Measurements from ENCODE around the gene CSGALNACT2. TPM values are rescaled to one million over a fixed set of nuclear protein-coding genes. Genes with fewer than 3 reads are reported as not detected.

CSGALNACT2 gene
- polyA plus RNA-seq, 1 experiment, result 14.1 TPM

DNA sequence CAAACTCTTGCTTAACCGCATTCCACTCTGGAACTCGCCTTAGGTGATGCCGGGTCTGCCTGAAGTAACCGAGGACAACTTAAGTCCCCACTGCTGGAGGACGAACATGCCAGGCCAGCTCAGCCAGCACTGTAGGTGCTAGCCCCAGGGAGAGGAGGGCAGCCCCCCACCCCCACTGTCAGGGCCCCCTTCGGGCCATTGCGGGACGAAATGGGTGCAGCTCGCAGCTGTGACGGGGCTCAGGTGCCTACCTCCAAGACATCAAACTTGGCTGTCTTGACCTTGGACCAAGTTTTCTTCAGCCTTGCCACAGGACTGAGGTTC is 60.4 kb downstream of the CSGALNACT2 start:
- H3K36me3 ChIP-seq (ENCODE audit: control insufficient read depth, insufficient read depth, low read length), result no peaks in the 10 kb centered on the region
- H3K4me3 ChIP-seq (ENCODE audit: low read depth, low read length), result no peak overlapping the region
- TF ChIP-seq, protein P1, sequence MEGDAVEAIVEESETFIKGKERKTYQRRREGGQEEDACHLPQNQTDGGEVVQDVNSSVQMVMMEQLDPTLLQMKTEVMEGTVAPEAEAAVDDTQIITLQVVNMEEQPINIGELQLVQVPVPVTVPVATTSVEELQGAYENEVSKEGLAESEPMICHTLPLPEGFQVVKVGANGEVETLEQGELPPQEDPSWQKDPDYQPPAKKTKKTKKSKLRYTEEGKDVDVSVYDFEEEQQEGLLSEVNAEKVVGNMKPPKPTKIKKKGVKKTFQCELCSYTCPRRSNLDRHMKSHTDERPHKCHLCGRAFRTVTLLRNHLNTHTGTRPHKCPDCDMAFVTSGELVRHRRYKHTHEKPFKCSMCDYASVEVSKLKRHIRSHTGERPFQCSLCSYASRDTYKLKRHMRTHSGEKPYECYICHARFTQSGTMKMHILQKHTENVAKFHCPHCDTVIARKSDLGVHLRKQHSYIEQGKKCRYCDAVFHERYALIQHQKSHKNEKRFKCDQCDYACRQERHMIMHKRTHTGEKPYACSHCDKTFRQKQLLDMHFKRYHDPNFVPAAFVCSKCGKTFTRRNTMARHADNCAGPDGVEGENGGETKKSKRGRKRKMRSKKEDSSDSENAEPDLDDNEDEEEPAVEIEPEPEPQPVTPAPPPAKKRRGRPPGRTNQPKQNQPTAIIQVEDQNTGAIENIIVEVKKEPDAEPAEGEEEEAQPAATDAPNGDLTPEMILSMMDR (IDR thresholded peaks at IDR 0.05; ENCODE audit: insufficient read depth, low read depth, low read length), result no peak
- DNase-seq (ENCODE audit: low read depth), result no peak
- no peaks in the 10 kb centered on the region for H3K27me3 ChIP-seq (ENCODE audit: control insufficient read depth, insufficient read depth, low read length)
- ChIA-PET POLR2A (no interaction called here), CTCF (interaction anchor here (1.1 kb wide), 1 partner anchor 36 kb away, joined by 3 read pairs; no protein-coding TSS in a partner anchor)

DNA sequence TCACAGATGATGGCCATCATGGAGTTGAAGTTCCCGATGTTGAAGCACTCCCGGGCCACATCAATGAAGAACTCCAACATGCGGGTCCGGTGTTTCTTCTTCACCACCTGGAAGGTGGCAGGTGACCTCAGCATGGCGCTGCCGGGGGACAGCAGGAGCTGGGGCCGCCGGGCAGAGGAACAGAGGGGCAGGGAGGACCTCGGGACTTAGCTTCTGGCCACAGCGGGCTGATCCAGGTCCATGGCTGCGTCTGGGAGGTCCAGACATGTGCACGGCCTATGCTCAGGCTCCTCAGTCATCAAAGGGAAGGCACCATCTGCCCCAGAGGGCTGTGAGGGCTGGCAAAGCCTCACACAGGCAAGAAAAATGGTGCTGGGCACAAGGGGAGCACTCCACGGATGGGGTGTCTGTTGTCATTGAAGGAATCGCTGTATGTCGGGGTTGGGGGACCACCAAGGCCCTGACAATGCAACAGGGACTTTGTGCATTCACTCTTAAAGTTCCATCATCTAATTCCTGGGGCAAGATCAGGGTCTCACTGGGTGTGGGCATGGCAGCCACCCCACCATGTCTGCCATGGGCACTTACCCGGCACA is 60.9 kb downstream of the CSGALNACT2 start:
- DNase-seq (ENCODE audit: low read depth), result no peak
- Histone ChIP-seq H3K27me3 (ENCODE audit: control insufficient read depth, insufficient read depth, low read length) (no peaks in the 10 kb centered on the region), H3K4me3 (ENCODE audit: low read depth, low read length) (no peak overlapping the region), H3K36me3 (ENCODE audit: control insufficient read depth, insufficient read depth, low read length) (no peaks in the 10 kb centered on the region)
- ChIA-PET POLR2A (no interaction called here), CTCF (interaction anchor here (1.1 kb wide), 1 partner anchor 37 kb away, joined by 3 read pairs; no protein-coding TSS in a partner anchor)
- TF ChIP-seq, protein P1 (IDR thresholded peaks at IDR 0.05; ENCODE audit: insufficient read depth, low read depth, low read length), result no peak

DNA sequence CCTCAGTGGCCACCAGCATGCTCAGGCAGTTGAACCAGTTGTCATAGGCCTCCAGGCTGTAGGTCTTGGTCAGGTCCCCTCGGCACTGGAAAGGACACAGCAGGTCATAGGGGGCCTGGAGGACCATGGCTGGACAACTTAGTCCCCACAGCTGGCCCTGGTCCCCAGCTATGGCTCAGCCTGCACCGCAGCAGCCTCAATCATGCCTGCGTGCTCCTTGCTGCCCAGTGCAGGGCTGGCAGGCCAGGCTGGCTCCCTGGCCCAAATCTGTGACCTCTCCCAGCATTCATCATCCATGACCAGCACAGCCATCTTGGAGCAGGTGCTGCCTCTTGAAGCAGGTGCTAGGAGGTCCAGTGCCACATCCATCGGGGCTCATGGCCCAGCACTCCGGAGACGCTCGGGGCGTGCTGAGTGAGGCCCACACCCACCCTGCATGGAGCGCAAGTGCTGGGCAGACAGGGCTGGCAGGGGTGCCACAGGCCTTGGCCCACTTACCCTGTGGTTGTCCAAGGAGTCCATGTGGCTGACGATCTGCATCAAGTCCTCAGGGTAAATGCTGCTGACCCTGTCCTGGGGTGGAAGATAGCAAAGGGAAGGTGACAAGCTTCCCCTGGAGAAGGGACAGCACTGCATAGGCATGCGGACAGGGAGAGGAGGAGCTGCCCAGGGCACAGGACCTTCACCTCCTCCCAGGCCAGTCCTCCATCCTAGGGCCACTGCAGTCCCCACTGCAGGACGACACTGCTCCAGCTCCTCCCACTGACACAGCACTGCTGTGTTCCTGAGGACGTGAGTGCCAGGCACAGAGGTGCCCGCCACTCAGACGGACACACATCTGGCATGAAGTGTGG is 61.7 kb downstream of the CSGALNACT2 start:
- Histone ChIP-seq H3K27me3 (ENCODE audit: control insufficient read depth, insufficient read depth, low read length) (no peaks in the 10 kb centered on the region), H3K36me3 (ENCODE audit: control insufficient read depth, insufficient read depth, low read length) (no peaks in the 10 kb centered on the region), H3K4me3 (ENCODE audit: low read depth, low read length) (no peak overlapping the region)
- ChIA-PET POLR2A (no interaction called here), CTCF (interaction anchor here (7.6 kb wide), 1 partner anchor 18 kb away, joined by 87 read pairs; no protein-coding TSS in a partner anchor)
- DNase-seq (ENCODE audit: low read depth), result no peak
- TF ChIP-seq, protein P1 (IDR thresholded peaks at IDR 0.05; ENCODE audit: insufficient read depth, low read depth, low read length), result no peak

DNA sequence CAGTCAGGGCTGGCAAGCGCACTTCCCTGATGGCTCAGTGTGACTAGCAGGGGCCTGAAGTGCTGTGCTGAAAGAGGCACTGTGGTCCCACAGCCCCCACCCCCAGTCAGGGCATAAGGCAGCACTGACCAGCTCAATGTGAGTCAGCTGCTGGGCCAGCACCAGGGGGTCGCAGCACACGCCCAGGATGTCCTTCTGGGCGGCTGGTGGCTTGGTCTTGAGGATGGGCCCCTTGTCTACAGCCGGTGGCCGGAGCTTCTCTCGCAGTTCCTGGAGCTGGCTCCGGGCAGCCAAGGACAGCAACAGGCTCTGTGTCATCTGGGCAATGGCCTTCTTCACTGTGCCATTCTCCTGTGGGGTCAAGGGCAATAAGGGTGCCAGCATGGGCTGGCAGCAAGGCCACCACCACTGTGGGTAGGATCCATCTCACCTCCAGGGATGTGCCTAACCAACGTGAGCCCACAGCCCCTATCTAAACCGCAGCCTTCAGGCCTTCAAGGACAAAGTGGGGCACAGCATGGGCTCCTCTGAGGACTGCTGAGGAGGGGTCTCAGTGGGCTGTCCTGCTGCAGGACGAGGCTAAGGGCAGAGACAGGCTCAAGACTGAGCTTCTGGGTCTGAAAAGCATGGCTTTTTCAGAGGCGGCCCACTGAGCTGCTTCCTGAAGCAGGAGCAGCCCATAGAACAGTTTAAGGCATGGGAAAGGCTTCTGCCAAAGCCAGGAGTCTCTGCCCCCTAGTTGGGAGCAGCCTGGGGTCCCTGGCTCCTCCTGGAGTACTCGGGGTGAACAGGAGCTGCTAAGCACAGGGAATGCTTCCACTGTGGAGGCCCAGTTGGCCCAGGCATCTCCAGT is 62.5 kb downstream of the CSGALNACT2 start:
- TF ChIP-seq, protein P1 (IDR thresholded peaks at IDR 0.05; ENCODE audit: insufficient read depth, low read depth, low read length), result no peak
- DNase-seq (ENCODE audit: low read depth), result no peak
- H3K4me3 ChIP-seq (ENCODE audit: low read depth, low read length), result no peak overlapping the region
- H3K27me3 ChIP-seq (ENCODE audit: control insufficient read depth, insufficient read depth, low read length), result no peaks in the 10 kb centered on the region
- POLR2A ChIA-PET, result no interaction called here
- CTCF ChIA-PET, result interaction anchor here (1.4 to 7.6 kb wide), 4 partner anchors 8 to 41 kb away, joined by 4 to 87 read pairs (median 26); no protein-coding TSS in a partner anchor
- no peaks in the 10 kb centered on the region for H3K36me3 ChIP-seq (ENCODE audit: control insufficient read depth, insufficient read depth, low read length)
